GF-D8 (cell line): ENCODE results near the gene MYL4.
A peak's percentile ranks its signal among the peaks of the same experiment; 100 is the strongest.
"Not testable (repeated sequence)": the region's sequence is repeated elsewhere in the genome, so short reads cannot be mapped to it uniquely, and the experiment has no call there.

Source experiments
- DNase-seq: peaks from one replicate; lab custom pipeline; 2025; lab: John Stamatoyannopoulos, UW

The MYL4 gene

DNA sequence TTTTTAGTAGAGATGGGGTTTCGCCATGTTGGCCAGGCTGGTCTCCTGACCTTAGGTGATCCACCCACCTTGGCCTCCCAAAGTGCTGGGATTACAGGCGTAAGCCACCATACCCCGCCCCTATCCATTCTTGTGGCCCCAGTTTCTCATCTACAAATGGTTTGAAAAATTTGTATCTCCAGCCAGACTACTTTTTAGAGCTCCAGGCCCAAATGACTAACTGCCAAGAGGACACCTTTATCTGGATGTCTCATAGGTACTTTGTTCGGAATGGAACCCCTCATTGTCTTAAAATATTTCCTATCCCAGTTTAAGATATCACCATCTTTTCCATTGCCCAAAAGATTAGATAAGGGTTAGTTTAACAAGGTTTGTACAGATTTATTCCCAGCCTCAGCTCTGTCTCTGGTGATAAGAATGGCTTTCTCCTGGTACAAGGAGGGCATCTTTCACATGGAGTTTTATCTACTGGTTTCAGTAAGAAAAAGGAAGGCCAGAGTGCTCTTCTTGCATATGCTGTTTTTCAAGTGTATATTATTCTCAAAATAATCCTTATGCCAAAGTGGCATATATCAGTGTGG, 15.1 kb upstream of the MYL4 start:
- no peak for DNase-seq

DNA sequence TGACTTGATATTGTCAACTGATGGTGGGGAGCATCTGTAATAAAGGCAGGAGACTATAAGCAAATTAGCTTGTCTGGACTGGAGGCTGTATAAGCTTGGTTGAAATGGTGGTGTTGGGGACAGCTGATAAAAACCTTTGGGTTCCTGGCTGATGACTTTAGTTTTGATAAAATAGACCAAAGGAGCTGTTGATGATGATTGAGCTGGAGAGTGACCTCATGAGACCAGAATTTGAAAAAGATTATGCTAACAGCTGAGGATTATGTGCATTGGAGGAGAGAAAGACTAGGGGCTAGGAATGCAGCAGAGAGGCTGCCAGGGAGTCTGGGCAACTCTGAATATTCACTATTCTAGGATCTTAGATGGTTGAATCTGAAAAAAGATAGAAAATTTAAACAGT, 11.3 kb upstream of the MYL4 start:
- no peak for DNase-seq

DNA sequence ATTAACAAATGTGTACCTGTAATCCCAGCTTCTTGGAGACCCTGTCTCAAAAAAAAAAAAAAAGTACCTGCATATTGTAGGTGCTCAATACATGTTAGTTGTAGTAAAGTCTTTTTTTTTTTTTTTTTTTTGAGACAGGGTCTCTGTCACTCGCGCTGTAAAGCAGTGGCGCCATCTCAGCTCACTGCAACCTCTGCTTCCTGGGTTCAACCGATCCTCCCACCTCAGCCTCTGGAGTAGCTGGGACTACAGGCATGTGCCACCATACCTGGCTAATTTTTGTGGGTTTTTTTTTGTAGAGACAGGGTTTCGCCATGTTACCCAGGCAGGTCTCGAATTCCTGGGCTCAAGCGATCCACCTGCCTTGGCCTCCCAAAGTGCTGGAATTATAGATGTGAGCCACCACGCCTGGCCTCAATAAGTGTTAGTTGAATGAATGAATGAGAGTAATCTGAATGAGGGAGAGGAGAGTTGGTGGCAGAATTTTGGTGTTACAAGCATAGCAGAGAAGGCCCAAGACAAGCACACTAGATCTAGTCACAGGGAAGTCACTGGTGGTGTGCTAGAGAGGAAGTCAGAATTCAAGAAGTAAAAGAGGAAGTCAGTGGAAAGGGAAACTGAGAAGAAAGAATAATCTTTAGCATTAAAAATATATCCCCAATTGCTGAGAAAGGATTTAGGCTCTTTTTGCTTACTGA, 9.4 kb upstream of the MYL4 start:
- peak; percentile 52 for DNase-seq

DNA sequence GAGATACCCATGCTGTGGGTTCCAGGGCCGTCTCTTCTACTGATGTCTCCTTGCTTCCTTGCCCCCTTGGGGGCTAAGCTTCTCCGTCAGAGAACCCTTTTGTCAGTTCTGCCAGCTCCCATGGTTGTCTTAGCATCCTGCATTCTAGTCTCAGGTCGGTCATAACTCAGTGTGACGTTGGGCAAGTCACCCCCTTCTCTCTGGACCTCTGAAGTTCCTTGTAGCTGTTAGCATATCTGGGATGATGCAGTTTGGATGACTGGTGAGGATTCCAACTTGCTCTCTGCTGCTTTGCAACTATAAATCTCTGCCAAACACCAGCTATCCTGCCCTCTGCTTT, 8.9 kb upstream of the MYL4 start:
- no peak for DNase-seq

DNA sequence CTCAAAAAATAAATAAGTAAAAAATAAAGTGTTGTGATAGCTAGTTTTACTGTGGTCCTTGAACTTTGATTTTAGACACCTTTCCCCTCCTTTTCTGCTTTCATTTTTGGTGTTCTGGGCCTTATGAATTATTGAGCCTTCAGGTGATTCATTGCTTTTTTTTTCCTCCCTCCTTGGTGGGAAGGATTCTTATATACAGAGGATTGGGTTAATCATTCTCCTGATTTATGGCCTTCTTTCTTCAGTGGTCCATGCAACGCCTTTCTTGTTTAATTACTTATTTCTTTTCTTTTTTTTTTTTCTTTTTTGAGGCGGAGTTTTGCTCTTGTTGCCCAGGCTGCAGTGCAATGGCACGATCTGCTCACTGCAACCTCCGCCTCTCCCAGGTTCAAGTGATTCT, 8.0 kb upstream of the MYL4 start:
- DNase-seq: no peak

DNA sequence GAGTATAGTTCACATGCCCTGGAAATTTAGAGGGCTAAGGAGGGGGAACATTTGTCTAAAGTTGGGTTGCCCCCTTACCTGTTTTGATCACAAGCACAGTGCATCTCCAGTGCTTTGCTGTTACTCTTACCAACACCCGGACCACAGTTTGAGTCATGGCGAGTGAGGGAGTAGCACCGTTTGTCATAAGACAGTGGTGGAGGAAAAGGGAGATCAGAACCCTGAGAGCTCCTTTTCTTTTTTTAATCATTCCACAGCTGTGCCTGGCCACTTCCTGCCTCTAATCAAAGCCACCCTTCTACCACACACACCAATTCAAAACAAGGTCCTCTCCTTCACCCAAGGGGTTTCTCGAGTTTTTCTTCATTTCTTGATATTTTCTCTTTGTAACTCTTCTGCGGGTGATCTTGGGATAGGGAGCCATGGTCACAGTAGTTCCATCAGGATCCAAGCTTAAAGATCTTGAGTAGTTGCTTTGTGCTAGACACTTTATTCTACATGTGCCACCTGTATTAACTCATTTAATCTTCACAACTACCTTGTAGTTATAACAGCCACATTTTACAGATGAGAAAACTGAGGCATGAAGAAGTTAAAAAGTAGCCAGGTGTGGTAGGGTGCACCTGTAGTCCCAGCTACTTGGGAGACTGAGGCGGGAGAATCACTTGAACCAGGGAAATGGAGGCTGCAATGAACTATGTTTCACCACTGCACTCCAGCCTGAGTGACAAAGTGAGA, 5.0 kb upstream of the MYL4 start:
- DNase-seq: no peak

DNA sequence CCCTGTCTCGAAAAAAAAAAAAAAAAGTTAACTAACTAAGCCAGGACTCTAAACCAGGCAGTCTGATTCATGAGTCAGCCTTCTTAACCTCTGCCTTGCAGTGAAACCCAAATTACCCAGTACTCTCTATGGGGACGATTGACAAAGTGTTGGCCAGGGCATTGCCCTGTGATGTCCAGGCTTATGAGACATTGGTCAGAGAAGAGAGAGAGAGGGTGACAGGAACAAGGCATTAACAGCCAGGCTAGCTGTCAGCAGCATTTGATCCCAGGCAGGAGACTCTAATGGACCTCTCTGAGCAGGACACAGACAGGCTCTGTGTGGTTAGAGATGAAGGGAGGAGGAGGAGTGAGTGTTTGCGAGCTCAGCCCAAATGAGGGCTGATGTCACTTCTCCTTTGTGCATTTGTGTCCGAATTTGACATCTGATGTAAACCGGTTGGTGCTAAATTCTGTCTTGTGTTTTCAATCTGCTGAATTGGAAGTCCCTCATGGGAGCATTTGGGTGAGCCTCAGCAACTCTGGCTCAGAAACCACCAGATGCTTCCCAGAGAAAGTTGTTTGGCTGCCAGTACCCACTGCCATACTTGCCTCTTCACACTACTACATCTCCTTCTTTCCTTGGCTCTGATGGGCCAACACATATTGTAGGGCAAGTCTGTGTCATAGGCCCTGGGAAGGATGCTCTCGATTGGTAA, 4.3 kb upstream of the MYL4 start:
- DNase-seq: no peak

DNA sequence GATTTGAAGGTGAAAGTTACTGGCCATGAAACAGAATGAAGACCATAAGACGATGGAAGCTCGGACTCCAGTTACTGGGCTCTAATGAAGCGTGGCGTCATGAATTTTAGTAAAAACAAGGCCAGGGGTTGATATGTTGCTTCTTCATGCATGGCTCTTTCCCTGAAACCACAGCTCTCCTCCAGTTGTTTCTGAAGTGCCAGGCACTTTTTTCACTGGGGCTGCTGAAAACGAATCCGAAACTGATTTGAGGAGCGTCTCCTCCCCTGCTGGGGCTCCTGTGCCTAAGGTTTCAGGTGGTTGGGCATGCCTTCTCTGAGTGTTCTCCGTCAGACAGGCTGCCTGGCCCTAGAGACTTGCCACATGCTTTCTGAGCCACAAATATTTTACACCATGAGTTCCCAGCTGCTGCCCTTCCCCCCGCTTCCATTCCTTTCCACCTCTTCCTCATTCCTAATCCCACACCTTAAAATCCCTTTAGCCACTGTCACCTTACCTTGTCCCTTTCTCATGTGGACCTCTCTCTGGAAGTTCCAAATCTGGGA, 3.7 kb upstream of the MYL4 start:
- DNase-seq: no peak

DNA sequence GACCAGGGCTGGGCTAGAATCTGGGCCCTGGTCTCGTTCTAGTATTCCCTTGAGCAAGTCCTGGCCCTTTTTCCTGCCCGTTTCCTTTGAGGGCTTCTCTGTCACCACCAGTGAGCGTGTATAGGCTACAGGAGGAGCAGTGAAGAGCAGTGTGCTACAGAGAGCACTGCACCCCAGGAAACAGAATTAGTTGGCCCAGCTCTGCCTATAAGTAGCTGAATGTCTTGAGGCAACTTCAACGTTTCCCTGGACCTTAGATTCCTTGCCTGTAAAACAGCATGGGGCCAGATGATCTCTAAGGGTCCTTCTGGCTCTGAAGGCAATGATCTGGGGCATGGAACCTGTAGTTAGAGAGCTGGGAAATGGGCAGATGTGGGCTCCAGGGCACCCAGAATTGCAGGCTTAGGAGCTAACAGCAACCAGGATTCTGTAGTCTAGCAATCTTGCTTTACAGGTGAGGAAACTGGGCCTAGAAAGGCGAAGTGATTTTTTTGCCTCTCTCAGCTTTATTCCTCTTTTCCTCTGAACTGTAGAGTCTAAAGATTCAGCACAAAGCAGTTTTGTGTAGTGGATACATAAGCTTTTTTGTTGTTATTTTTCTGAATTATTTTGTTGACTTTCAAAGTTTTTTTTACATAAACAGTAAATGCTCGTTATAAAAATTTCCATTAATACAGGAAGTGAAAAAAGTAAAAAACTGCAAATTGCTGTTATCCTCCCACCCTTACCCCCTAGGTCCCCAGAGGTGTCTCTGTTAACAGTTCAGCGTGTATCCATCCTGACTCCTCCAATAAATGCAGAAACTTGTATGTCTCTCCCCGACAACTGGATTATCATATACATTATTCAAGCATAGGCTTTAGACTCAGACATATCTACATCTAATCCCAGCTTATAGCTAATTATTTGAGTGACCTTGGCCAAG, 1.7 kb upstream of the MYL4 start:
- DNase-seq: no peak

DNA sequence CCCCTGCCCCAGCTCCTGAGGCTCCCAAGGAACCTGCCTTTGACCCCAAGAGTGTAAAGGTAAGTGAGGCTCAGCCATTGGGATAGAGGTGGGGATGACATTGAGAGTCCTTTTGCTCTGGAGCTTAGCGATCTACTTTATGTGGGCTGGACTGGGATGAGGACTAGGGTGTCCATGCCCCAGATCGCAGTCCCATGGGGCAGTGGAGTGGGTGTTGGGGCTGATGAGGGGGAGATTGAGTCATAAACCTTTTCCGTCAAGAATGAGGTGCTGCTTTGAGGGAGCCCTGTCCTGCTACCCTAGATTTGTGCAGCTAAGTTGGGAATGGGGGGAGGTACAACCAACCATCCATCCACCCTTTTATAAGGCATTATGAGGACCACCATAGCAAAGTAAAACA, 351 bp downstream of the MYL4 start:
- DNase-seq: no peak

DNA sequence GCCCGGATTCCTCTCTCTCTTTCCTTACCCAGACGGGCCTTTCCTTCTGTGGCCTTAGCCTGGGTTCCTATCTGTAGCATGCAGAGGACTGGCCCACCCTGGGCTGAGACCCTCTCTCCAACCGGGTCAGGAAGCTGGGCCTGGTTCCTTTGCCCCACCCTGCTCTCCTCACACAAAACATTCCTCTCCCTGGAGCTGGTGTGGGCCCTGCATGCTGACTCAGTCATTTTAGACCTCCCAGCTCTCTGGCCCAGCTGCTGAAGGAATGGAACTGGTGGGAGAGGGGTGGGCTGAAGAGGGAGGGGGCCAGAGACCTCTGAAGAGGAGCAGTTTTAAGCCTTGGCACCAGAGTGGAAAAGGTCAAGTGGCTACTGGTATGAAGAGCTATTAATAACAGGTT, 957 bp downstream of the MYL4 start:
- DNase-seq: no peak

DNA sequence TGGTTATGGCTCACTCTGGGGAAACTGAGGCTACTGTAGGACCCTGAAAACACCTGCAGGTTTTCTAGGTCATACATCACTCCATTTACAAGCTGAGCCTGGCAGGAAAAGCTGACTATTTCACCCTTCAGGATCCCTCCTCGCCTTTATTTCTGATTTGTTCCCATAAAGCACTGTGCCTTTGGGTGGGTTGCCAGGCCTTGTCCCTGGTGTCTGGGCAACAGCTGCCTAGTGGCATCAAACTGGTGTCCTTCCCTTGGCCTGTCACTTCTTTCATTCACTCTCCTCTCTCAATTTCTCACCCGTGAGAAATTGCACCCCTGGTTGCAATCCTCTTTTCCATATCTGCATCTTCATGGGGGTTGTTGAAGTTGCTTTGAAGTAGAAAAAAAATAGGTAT, 1.6 kb downstream of the MYL4 start:
- no peak for DNase-seq

DNA sequence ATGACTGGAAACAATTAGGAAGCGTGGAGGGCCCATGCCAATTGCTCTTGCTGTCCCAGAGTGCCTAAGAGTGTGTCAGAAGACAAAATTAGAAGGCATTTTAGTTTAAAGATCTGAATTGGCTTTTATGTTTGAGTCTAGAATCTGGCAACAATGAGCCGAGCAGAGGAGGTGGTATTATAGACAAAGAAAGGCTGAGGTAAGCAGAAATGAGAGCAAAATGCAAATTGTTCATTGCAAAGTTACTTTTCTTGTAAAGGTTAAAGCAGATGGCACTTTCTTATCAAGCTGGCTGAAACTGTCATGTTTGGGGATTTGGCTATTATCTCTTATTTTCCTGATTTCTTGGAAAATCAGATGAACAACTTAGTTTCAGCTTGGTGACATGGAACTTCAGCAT, 3.3 kb downstream of the MYL4 start:
- DNase-seq: no peak

DNA sequence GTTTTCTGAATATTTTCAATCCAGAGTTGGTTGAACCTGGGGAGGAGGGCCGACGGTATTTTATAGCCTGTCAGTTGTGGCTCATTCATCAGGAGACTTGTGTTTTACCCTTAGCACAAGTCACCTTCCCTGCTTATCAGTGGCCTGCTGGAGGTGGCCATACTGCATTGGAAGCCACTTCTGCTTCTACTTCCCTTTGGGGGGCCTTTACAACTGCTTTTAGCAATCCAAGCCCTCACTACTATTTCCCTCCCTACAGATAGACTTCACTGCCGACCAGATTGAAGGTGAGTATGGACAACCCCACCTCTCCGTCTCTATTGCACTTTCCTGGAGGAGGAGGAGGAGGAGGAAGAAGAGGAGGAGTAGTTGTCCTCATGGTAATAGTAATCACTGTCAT, 4.4 kb downstream of the MYL4 start:
- DNase-seq: no peak

DNA sequence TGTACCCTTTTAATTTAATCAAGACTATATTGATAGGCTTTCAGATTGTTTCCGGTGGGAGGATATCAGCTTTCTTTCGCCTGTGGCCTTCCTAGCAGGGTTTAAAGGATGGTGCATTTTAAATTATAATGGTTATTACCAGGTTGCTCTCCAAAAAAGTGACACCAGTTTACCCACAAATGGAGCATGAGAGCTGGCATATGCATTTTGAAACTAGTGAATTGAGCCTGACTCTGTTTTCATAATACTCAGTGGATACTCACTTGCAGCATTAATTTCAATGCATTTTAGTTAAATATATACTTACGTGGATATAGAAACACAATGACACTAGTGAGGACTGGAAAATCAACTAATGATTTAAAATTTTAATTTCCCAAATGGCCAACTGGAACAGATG, 5.8 kb downstream of the MYL4 start:
- no peak for DNase-seq

DNA sequence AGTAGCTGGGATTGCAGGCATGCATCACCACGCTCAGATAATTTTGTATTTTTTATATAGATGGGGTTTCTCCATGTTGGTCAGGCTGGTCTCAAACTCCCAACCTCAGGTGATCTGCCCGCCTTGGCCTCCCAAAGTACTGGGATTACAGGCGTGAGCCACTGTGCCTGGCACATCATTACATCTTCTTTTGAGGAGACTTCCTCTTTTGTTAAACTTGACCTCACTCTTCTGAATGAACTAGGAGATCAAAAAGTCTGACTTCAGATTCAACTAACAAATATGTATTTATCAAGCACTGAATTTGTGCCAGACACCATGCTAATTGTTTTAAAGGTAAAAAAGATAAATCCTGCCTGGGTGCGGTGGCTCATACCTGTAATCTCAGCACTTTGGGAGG, 7.7 kb downstream of the MYL4 start:
- not testable (repeated sequence) for DNase-seq

DNA sequence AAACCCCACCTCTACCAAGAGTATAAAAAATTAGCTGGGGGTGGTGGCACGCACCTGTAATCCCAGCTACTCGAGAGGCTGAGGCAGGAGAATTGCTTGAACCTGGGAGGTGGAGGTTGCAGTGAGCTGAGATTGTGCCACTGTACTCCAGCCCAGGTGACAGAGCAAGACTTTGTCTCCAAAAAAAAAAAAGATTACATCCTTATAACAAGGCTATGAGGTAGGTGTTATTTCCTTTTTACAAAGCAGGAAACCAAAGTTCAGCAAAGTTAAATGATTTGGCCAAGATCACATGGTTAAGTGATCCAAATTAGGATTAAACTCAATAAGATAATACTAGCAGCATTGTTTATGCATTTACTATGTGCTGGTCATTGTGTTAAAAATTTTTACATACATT, 8.1 kb downstream of the MYL4 start:
- DNase-seq: not testable (repeated sequence)

DNA sequence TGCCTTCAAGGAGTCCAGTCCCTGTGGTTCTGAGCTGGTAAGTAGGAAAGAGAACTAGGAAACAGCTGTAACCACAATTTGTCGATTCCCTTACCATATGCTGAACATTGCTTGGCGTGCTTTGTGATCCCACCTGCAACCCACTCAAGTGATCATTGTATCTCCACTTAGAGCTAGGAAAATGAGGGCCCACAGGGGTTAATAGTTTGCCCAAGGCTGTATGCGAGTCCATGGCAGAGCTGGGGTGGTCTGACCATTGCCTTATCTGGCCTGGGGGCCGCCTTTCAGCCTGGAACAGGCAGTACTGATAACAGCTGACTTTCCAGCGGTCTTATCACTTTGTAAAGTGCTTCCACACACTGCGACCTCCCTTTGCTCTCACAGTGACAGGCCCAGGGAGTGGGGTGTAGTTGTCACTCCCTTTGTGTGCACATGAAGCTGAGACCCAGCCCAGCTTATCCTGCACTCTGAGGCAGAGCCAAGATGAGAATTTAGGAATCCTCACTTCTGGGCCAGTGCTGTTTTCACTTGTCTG, 9.8 kb downstream of the MYL4 start:
- no peak for DNase-seq

DNA sequence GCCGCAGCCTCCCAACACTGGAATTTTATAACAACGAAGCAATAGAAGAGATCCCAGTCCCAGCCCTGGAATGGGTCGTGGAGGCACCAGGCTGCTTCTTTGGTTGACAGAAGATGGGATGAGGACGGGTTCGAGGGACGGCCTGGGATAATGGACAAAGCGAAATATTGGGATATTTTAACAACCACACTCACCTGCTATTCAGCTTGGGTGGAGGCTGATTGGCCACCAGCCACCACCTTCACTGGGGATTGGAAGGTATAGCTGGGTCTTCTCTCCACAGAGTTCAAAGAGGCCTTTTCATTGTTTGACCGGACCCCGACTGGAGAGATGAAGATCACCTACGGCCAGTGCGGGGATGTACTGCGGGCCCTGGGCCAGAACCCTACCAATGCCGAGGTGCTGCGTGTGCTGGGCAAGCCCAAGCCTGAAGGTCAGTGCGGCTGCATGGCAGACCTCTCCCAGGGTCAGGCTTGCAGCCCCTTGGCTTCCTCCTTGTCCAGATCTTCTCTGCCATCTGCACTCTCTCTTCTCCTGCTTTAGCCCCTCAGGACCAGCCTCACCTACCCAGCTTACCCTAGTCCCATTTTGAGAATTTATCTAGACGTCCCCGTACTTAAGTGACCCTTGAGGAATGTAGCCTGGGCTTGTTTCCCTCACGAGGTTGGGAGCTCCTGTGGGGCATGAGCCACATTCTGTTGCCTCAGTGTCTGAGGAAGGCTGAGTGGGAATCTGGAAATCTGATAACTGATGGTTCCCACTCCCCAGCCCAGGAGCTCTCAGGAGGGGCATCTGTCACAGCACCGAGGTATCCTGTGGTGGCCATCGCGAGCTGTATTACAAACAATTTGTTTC, 10.7 kb downstream of the MYL4 start:
- no peak for DNase-seq

DNA sequence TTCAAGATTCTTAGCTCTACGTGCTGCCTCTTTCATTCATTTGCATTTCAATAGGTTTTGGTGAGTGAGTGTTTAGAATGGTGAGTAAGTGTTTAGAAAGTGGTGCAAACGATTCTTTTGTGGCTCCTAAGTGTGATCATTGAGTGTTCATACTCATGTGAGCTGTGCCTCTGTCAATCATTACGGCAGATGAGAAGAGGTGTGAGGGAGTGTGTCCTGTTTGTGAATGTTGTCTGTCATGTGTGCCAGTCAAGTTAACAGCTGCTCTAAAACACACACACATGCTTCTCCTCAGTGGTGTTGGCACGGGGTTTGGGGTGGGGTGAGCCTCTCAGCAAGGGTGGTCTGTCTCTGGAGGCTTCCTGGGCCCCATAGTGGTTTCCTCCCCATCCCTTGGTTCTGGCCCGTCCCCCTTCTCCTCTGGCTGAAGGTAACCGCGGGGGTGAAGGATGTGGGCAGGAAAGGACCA, 11.4 kb downstream of the MYL4 start:
- no peak for DNase-seq
